Measurements from ENCODE around the gene CNP.

DNA sequence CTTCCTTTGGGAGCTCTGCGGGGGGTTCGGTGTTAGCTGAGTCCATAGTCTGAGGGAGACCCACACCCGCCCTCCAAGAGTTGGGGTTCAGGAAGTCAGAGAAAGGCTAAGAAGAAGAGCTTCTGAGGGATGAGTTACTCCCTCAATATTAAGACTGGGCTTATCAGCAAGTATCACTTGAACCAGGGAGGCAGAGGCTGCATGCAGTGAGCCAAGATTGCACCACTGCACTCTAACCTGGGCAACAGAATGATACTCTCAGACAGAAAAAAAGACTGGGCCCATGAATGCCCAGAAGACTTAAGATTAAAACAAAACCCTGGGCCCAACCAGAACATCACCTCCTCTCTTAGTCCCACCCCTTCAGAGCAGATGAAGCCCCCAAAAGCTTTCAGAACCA lies 59.3 kb downstream of the CNP start:
- TF ChIP-seq, protein P1, sequence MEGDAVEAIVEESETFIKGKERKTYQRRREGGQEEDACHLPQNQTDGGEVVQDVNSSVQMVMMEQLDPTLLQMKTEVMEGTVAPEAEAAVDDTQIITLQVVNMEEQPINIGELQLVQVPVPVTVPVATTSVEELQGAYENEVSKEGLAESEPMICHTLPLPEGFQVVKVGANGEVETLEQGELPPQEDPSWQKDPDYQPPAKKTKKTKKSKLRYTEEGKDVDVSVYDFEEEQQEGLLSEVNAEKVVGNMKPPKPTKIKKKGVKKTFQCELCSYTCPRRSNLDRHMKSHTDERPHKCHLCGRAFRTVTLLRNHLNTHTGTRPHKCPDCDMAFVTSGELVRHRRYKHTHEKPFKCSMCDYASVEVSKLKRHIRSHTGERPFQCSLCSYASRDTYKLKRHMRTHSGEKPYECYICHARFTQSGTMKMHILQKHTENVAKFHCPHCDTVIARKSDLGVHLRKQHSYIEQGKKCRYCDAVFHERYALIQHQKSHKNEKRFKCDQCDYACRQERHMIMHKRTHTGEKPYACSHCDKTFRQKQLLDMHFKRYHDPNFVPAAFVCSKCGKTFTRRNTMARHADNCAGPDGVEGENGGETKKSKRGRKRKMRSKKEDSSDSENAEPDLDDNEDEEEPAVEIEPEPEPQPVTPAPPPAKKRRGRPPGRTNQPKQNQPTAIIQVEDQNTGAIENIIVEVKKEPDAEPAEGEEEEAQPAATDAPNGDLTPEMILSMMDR (IDR thresholded peaks at IDR 0.05; ENCODE audit: low read depth, low read length) = no peak
- no peak for TF ChIP-seq POLR2A (IDR thresholded peaks at IDR 0.05; ENCODE audit: extremely low read depth, insufficient read length)
